OCI-LY1 (cell line): ENCODE results near the gene DCUN1D1.

ENCODE experiments used
- H2AFZ ChIP-seq: fragments of 200-600 bp; sonication (generic), shearing (Covaris generic); 2 replicates; pipeline ENCODE4 v1.6.0; 2014; ENCODE audit warnings: antibody characterized with exemption, mild to moderate bottlenecking, low read length
- H3F3A ChIP-seq: fragments of 200-600 bp; sonication (generic), shearing (Covaris generic); 2 replicates; pipeline ENCODE4 v1.6.0; 2014; ENCODE audit warnings: mild to moderate bottlenecking, antibody characterized with exemption, low read length, moderate library complexity; ENCODE audit not compliant: insufficient read depth
- H3K27ac ChIP-seq: fragments of 200-600 bp; sonication (generic); 2 replicates; pipeline ENCODE4 v1.5.1; 2014; ENCODE audit warnings: low read length, mixed run types, mild to moderate bottlenecking, low read depth; ENCODE audit not compliant: poor library complexity, severe bottlenecking
- H3K27me3 ChIP-seq: fragments of 200-600 bp; sonication (generic); 2 replicates; pipeline ENCODE4 v1.6.0; 2014; ENCODE audit warnings: antibody characterized with exemption, mild to moderate bottlenecking, low read length, moderate library complexity; ENCODE audit not compliant: insufficient read depth
- H3K36me3 ChIP-seq: fragments of 200-600 bp; sonication (generic); 2 replicates; pipeline ENCODE4 v1.6.1; 2014; ENCODE audit warnings: mild to moderate bottlenecking, antibody characterized with exemption, low read length, moderate library complexity, mixed read lengths; ENCODE audit not compliant: insufficient read depth
- H3K4me1 ChIP-seq: fragments of 200-600 bp; sonication (generic); 2 replicates; pipeline ENCODE4 v1.5.1; 2014; ENCODE audit warnings: mild to moderate bottlenecking, low read length, moderate library complexity; ENCODE audit not compliant: insufficient read depth, severe bottlenecking
- H3K4me2 ChIP-seq: fragments of 200-600 bp; sonication (generic), shearing (Covaris generic); 2 replicates; pipeline ENCODE4 v1.6.1; 2014; ENCODE audit warnings: low read length
- H3K4me3 ChIP-seq: fragments of 200-600 bp; sonication (generic); 2 replicates; pipeline ENCODE4 v1.5.1; 2014; ENCODE audit warnings: low read length, low read depth, mild to moderate bottlenecking, mixed read lengths; ENCODE audit not compliant: poor library complexity, severe bottlenecking
- H3K79me2 ChIP-seq: fragments of 200-600 bp; shearing (Covaris generic); 2 replicates; pipeline ENCODE4 v1.6.1; 2016; ENCODE audit warnings: mixed run types, low read length, mixed read lengths; ENCODE audit not compliant: insufficient read depth
- H3K9ac ChIP-seq: fragments of 200-600 bp; sonication (generic), shearing (Covaris generic); 2 replicates; pipeline ENCODE4 v1.6.1; 2014; ENCODE audit warnings: mild to moderate bottlenecking, low read length, mixed read lengths
- H3K9me2 ChIP-seq: fragments of 200-600 bp; sonication (generic), shearing (Covaris generic); 2 replicates; pipeline ENCODE4 v1.6.1; 2014; ENCODE audit warnings: low read depth, mild to moderate bottlenecking, low read length, mixed read lengths
- H3K9me3 ChIP-seq: fragments of 200-600 bp; shearing (Covaris generic); 2 replicates; pipeline ENCODE4 v1.6.1; 2014; ENCODE audit warnings: low read length, mixed read lengths
- H4K20me1 ChIP-seq: fragments of 200-600 bp; sonication (generic), shearing (Covaris generic); 2 replicates; pipeline ENCODE4 v1.6.0; 2016; ENCODE audit warnings: mild to moderate bottlenecking, low read length; ENCODE audit not compliant: insufficient read depth
- CTCF ChIP-seq: fragments of 200-600 bp; sonication (generic), shearing (Covaris generic); IDR thresholded peaks from 2 replicates; pipeline ENCODE4 v1.5.1; 2017; ENCODE audit warnings: mild to moderate bottlenecking, antibody characterized with exemption, low read length, moderate library complexity, mixed read lengths
- EZH2 ChIP-seq: fragments of 200-600 bp; sonication (generic), shearing (Covaris generic); IDR thresholded peaks from 2 replicates; pipeline ENCODE4 v1.8.0; 2017; ENCODE audit warnings: borderline replicate concordance, mixed run types, mild to moderate bottlenecking, antibody characterized with exemption, low read length, moderate library complexity, mixed read lengths

The DCUN1D1 gene

DNA sequence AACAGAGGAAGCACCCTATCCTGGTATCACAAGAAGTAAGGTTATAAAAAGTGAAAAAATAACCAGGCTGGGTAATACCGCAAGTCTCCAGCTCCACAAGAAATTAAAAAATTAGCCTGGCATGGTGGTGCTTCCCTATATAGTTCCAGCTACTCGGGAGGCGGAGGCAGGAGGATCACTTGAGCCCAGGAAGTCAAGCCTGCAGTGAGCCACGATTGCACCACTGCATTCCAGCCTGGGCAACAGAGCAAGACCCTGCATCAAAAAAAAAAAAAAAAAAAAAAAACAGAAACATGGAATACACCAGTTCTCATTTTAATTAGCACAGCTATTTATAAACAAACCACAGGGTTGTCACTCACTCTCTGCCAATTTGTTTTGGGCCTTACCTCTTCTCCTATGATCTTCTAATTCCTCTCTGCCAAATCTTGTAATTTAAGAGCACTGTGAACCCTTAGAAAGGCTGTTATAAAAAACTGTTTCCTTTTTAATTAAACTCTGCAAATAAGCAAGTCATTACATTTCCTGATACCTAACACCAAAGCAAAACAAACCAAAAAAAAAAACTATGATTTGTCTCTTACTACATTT lies 22.6 kb downstream of the DCUN1D1 start:
- H3K4me2 ChIP-seq: no peak overlapping the region
- H2AFZ ChIP-seq: no peak overlapping the region
- no peak overlapping the region for H3K9ac ChIP-seq
- no peaks in the 10 kb centered on the region for H3K9me3 ChIP-seq
- peaks cover 6% of the 10 kb centered on the region; the same call in 1 of the 2 replicates for H3K79me2 ChIP-seq
- H3F3A ChIP-seq: no peaks in the 10 kb centered on the region
- peaks cover 11% of the 10 kb centered on the region for H3K4me1 ChIP-seq
- H3K36me3 ChIP-seq: peaks cover 74% of the 10 kb centered on the region
- H3K27me3 ChIP-seq: no peaks in the 10 kb centered on the region
- no peaks in the 10 kb centered on the region for H4K20me1 ChIP-seq
- no peak for TF ChIP-seq CTCF
- TF ChIP-seq EZH2: no peak
- H3K4me3 ChIP-seq: no peak overlapping the region
- H3K9me2 ChIP-seq: no peaks in the 10 kb centered on the region
- H3K27ac ChIP-seq: no peak overlapping the region

- no peaks in the 10 kb centered on the region for H3F3A ChIP-seq
- H3K4me2 ChIP-seq: no peak overlapping the region
- no peak overlapping the region for H3K4me3 ChIP-seq
- no peak overlapping the region for H3K27ac ChIP-seq
- H3K4me1 ChIP-seq: peaks cover 11% of the 10 kb centered on the region
- no peak overlapping the region for H3K9ac ChIP-seq
- H3K27me3 ChIP-seq: no peaks in the 10 kb centered on the region
- peaks cover 6% of the 10 kb centered on the region; the same call in 1 of the 2 replicates for H3K79me2 ChIP-seq
- no peaks in the 10 kb centered on the region for H3K9me3 ChIP-seq
- TF ChIP-seq EZH2 (no peak), CTCF (no peak)
- H3K9me2 ChIP-seq: no peaks in the 10 kb centered on the region
- peaks cover 71% of the 10 kb centered on the region for H3K36me3 ChIP-seq
- no peak overlapping the region for H2AFZ ChIP-seq
- H4K20me1 ChIP-seq: no peaks in the 10 kb centered on the region
These were observed 23.1 kb downstream of the DCUN1D1 start for GRCh38 chr3:182957226-182957625.

DNA sequence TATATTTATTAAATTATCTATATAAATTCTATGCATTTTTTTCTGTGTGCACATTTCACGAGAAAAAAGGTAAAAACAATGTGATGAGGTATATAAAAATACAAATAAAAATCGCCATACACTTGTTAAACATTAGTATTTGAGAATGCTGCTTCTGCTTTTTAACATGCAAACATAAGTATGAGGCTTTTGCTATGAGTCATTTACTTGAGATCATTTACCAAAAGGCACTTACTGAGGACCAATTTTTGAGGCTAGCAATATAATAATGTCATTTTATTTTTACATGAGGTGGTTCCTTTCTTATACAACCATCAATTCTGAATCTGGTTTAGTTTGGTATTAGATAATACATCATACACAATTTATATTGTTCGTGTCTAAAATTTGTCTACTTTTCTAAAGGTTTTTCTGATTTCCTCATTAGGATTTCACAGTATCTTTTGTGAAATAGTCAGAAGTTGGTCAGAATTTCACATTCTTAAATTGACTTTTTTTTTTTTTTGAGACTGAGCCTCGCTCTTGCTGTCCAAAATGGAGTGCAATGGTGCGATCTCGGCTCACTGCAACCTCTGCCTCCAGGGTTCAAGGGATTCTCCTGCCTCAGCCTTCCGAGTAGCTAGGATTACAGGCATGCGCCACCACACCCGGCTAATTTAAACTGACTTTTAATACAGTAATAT lies 25.6 kb downstream of the DCUN1D1 start:
- Histone ChIP-seq H3K4me1 (peaks cover 2% of the 10 kb centered on the region), H3K9me3 (no peaks in the 10 kb centered on the region), H3K9ac (no peak overlapping the region), H3F3A (no peaks in the 10 kb centered on the region), H4K20me1 (no peaks in the 10 kb centered on the region), H3K79me2 (peaks cover 6% of the 10 kb centered on the region; the same call in 1 of the 2 replicates), H3K9me2 (no peaks in the 10 kb centered on the region), H3K4me2 (no peak overlapping the region), H3K27me3 (no peaks in the 10 kb centered on the region), H3K4me3 (no peak overlapping the region), H3K27ac (no peak overlapping the region), H3K36me3 (peaks cover 46% of the 10 kb centered on the region), H2AFZ (no peak overlapping the region)
- TF ChIP-seq EZH2: no peak
- TF ChIP-seq CTCF: no peak
